CD4-positive, alpha-beta T cell treated with Interleukin-21 for 1 hour (primary cell): Measurements from ENCODE around the gene MRC2.
"Not testable (repeated sequence)": the region's sequence is repeated elsewhere in the genome, so short reads cannot be mapped to it uniquely, and the experiment has no call there.

Source experiments
- DNase-seq: peaks from one replicate; pipeline ENCODE4 v3.0.0-alpha.2; 2020

Gene MRC2

DNA sequence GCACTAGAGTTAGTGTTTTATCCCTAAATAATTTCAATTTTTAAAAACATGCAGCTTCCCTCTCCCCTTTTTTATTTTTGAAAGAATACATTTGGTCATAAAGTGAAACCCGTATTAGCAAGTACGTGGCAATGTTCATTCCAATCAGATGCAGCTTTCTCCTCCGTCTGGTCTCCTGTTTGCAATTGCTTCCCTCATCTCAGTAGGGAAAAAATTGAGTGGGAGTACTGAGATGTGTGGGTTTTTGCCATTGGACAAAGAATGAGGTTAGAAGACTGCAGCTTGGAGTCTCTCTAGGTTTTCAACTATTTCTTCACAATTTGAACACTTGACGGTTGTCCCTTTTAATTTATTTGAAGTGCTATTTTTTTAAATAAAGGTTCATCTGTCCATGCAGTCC is 14.4 kb upstream of the MRC2 start:
- DNase-seq: not testable (repeated sequence)

DNA sequence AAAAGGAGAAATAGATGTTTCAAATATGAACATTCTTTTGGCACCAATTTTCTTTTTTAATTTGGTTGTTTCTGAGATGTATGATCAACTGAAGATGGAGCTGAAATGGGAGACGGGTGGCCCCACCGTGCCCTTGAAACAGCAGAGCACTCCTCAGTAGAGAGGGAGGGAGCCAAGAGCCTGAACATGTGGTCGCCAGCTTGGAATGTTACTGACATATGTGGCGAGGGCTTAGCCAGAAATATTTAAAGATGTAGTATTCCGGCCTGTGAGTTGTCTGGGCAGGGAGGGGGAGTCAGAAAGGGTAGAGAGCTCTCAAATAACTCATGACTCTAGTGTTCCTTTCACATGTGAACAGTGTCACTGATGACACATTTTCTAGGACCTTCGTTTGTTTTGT is 13.3 kb upstream of the MRC2 start:
- DNase-seq: no peak

DNA sequence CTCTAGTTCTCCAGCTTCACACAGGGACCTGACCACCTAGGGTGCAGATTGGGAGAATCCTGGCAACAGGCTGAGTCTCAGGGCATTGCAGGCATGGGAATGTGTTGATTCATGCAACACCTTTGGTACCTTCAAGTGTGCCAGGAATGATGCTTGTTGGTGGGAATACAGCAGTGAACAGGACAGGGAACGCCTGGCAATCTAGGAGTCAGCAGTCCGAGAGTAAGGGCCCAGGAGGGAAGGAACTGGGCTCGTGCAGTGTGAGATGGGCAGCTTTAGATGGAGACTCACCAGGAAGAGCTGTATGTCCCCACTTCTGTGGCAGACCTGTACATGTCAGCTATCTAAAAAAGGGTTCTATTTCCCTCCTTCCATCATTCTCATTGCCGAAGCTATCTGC is 12.0 kb upstream of the MRC2 start:
- DNase-seq: no peak

DNA sequence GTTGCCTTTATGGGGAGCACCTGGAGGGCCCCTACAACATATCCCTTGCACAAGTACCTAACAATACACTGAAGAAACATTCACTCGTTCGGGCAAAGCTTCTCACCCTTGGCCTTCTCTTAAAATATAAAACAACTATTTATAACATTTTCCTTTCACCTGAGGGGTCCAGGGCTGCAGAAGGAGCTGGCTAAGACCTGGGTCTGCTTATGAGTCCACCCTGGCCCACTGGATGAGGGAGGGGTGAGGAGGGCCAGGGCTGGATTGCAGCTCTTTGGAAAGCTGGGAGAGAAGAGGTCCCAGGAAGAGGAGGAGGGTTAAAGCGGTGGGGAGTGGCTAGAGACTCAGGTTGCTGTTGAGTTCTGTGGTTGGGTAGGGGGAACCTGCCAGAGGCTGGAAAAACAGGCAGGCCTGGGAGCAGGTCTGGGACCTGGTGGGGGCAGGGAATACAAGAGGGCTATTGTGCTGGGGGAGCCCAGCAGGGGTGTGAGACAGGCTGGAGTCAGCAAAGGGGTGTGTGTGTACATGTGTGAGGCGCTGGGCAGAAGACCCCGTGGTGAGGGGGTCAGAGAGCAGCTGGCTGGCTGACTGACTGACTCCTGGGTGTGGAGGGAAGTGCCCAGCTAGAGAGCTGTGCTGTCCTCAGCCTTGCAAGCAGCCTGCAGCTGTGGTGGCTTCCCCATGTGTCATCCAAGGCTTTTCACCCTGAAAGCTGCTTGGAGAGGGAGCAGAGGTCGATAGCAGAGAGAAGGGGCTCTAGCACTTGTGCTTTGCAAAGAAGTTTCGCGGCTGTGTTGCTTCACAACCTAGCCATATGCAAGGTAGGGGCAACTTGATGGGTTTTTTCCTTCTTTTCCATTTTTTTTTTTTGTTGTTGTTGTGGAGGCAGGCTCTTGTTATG is 10.2 kb upstream of the MRC2 start:
- no peak for DNase-seq

DNA sequence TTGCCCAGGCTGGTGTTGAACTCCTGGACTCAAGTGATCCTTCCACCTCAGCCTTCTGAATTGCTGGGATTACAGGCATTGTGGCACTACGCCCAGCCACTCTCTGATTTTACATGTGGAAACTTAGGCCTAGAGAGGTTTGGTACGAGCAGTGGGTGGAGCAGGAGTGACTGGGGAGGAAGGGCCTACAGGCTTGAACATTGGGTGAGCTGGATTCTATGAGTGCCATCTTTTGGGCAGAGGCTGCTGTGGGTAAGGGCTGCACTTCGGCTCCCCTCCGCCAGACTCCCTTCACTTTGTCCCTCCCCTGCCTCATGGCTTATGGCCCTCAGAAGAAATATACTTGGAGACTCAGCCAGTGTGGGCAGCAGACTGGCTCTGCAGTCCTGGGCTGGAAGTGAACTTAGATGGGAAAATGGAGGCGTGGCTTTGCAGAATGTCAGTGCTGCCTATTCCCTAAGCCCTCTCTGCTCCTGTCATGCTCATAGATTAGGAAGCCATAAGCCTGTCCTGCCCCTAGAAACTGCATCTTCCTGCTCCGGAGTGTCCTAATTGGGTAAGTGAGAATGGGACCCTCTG is 9.5 kb upstream of the MRC2 start:
- DNase-seq: no peak

- no peak for DNase-seq
Measured at GRCh38 chr17:62618647-62619416, 8.6 kb upstream of the MRC2 start.

GRCh38 chr17:62619417-62620155 is 7.9 kb upstream of the MRC2 start:
- DNase-seq: no peak

DNA sequence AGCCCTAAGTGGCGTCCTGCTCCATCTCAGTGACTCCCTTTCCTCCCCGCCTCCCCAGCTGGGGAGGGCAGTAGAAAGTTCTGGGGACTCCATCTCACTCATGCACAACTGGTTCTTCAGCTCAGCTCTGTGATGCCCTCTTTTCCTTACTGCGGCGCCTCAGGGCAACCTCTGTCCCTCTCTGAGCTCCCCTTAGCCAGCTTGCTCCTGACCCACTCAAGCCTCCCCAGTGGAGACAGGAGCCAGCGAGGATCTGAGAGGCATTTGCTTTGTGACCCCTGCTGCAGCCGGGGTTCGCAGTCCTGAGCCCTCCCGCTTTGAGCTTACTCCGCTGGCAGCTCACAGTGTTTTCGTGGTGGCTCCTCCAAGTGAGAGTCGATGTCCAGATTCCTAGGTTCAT is 6.2 kb upstream of the MRC2 start:
- no peak for DNase-seq

GRCh38 chr17:62625184-62625869 is 2.1 kb upstream of the MRC2 start:
- no peak for DNase-seq

- no peak for DNase-seq
Measured at GRCh38 chr17:62625870-62626200, 1.6 kb upstream of the MRC2 start.

- DNase-seq: no peak
Measured at GRCh38 chr17:62626719-62627218, 701 bp upstream of the MRC2 start.

GRCh38 chr17:62627904-62628633 is 599 bp downstream of the MRC2 start:
- no peak for DNase-seq

DNA sequence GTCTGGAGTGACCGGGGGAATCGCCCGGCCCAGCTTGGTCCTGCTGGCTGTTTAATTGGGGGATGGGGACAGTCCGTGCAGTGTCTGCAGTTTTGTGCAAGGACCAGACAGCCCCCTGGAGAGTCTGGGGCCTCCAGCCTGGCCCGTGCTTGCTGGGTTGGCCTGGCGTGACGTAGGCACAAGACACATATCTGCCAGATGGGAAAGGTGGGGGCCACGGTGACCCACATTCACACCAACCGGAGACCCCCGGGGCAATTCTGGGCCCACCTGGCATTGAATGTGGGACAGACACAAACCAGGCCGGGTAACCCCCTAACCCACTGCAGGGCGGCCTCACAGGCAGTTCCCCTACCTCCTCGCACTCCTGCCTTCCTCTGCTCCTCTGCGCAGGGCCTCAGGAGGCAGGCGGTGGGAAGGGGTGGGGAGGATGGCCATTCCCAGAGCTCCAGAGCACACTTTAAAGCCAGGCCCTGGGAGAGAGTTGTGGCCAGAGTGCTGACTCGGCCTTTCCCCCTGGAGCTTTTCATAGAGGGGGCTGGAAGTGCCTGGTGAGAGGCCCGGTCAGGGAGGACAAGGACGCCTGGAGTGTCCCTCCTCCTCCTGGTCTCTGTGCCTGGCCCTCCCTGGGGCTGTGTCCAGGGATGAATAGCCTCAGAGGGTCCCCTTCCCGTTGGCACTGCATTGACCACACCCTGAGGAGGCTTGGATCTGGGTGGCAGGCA is 1.5 kb downstream of the MRC2 start:
- DNase-seq: no peak

GRCh38 chr17:62629556-62630364 is 2.3 kb downstream of the MRC2 start:
- DNase-seq: no peak

GRCh38 chr17:62630365-62631085 is 3.1 kb downstream of the MRC2 start:
- DNase-seq: no peak

- DNase-seq: no peak
Measured at GRCh38 chr17:62631086-62631935, 3.8 kb downstream of the MRC2 start.

GRCh38 chr17:62631936-62632924 is 4.8 kb downstream of the MRC2 start:
- DNase-seq: no peak
